Gastroesophageal sphincter (tissue), 3 donors: Measurements from ENCODE around the gene GNG4.

Experiments
- POLR2A ChIP-seq, 2 donors: fragments of 450-650 bp; IDR thresholded peaks; one replicate each; pipeline ENCODE4 v1.6.1; 2017; ENCODE audit warnings: antibody characterized with exemption in 2 of 2, mild to moderate bottlenecking in 2 of 2, moderate library complexity in 1 of 2
- POLR2AphosphoS5 ChIP-seq: sonication (generic); formaldehyde crosslinking; IDR thresholded peaks from one replicate; pipeline ENCODE4 v1.6.1; 2017; ENCODE audit warnings: antibody characterized with exemption
- TF ChIP-seq, protein P1 (sequence below), 4 experiments: fragments of 200-600 bp in 2 of 4; fragments of 450-650 bp in 2 of 4; sonication (generic) in 1 of 4; IDR thresholded peaks; one replicate each; pipeline ENCODE4 v1.5.1; 2017 to 2019; ENCODE audit warnings: antibody characterized with exemption in 4 of 4, mild to moderate bottlenecking in 2 of 4, moderate library complexity in 2 of 4

DNA sequence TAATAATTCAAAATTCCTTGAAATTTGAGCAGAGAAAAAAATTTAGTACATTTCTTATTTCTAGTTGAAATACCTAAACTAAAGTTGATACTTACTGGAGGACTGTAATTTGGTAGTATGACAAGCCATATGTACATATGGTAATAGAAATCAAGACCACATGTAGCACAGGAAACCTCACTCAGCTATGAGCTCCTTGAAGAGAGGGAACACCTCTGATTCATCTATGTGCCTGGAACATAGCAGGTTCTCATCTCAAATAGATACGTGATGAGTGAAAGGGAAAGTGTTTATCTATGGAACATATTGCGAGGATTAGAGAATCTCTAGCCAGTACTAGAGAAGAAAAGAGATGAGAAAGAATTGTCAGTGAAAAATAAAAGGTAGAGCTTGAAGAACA, 47.9 kb upstream of the GNG4 start:
- TF ChIP-seq, protein P1, sequence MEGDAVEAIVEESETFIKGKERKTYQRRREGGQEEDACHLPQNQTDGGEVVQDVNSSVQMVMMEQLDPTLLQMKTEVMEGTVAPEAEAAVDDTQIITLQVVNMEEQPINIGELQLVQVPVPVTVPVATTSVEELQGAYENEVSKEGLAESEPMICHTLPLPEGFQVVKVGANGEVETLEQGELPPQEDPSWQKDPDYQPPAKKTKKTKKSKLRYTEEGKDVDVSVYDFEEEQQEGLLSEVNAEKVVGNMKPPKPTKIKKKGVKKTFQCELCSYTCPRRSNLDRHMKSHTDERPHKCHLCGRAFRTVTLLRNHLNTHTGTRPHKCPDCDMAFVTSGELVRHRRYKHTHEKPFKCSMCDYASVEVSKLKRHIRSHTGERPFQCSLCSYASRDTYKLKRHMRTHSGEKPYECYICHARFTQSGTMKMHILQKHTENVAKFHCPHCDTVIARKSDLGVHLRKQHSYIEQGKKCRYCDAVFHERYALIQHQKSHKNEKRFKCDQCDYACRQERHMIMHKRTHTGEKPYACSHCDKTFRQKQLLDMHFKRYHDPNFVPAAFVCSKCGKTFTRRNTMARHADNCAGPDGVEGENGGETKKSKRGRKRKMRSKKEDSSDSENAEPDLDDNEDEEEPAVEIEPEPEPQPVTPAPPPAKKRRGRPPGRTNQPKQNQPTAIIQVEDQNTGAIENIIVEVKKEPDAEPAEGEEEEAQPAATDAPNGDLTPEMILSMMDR (IDR thresholded peaks at IDR 0.05) = no peak
- TF ChIP-seq POLR2A (IDR thresholded peaks at IDR 0.05) (no peak), POLR2AphosphoS5 (no peak)
